Kidney epithelial cell (primary cell): ENCODE data around the gene HS3ST6. TPM values are rescaled to one million over a fixed set of nuclear protein-coding genes. Genes with fewer than 3 reads are reported as not detected.
"Not testable (repeated sequence)": the region's sequence is repeated elsewhere in the genome, so short reads cannot be mapped to it uniquely, and the experiment has no call there.

Experiments used
- DNase-seq: peaks from one replicate; pipeline ENCODE4 v3.0.0-alpha.2; 2010; ENCODE audit warnings: low read depth
- H3K27me3 ChIP-seq: 2 replicates; pipeline ENCODE4 v1.6.0; 2011; ENCODE audit warnings: low read length; ENCODE audit not compliant: control insufficient read depth, insufficient read depth
- H3K36me3 ChIP-seq: 2 replicates; pipeline ENCODE4 v1.5.1; 2011; ENCODE audit warnings: low read length; ENCODE audit not compliant: control insufficient read depth, insufficient read depth
- H3K4me3 ChIP-seq: 2 replicates; pipeline ENCODE4 v1.5.1; 2011; ENCODE audit warnings: low read depth, mild to moderate bottlenecking, control low read depth, low read length
- total RNA-seq: library from RNA; depleted of rRNA; stranded (reverse); fragments of >200 nt; gene quantifications from 2 replicates; pipeline ENCODE4 v1.2.3, GENCODE V29; 2015
- TF ChIP-seq, protein P1 (sequence below): IDR thresholded peaks from 2 replicates; pipeline ENCODE4 v1.5.1; 2011; ENCODE audit warnings: mild to moderate bottlenecking, moderate library complexity, low read length, control low read depth, inconsistent platforms; ENCODE audit not compliant: insufficient read depth, poor library complexity, severe bottlenecking

Gene HS3ST6
- 0.89 and 0.92 TPM in 2 replicates for total RNA-seq

- Histone ChIP-seq H3K36me3 (no peaks in the 10 kb centered on the region), H3K27me3 (peaks cover 84% of the 10 kb centered on the region), H3K4me3 (no peak within 1 kb of the TSS)
- TF ChIP-seq, protein P1, sequence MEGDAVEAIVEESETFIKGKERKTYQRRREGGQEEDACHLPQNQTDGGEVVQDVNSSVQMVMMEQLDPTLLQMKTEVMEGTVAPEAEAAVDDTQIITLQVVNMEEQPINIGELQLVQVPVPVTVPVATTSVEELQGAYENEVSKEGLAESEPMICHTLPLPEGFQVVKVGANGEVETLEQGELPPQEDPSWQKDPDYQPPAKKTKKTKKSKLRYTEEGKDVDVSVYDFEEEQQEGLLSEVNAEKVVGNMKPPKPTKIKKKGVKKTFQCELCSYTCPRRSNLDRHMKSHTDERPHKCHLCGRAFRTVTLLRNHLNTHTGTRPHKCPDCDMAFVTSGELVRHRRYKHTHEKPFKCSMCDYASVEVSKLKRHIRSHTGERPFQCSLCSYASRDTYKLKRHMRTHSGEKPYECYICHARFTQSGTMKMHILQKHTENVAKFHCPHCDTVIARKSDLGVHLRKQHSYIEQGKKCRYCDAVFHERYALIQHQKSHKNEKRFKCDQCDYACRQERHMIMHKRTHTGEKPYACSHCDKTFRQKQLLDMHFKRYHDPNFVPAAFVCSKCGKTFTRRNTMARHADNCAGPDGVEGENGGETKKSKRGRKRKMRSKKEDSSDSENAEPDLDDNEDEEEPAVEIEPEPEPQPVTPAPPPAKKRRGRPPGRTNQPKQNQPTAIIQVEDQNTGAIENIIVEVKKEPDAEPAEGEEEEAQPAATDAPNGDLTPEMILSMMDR = no peak
- no peak for DNase-seq
These were observed at the start of gene HS3ST6 for GRCh38 chr16:1918351-1919326. Gene HS3ST6, minus strand, starts transcription at chr16:1918415. Its CDS starts 92 bp downstream, at chr16:1918323.

GRCh38 chr16:1966460-1966859 lies 48.2 kb upstream of the HS3ST6 start, which contains the start of gene RNF151:
Gene RNF151, plus strand, starts transcription at chr16:1966856. Its CDS starts 26 bp downstream, at chr16:1966882.
- TF ChIP-seq, protein P1 = no peak
- H3K36me3 ChIP-seq = peaks cover 2% of the 10 kb centered on the region
- peak within 1 kb of the TSS; percentile 81 for H3K4me3 ChIP-seq
- no peak for DNase-seq
- H3K27me3 ChIP-seq = no peaks in the 10 kb centered on the region

GRCh38 chr16:1965396-1966001 lies 47.3 kb upstream of the HS3ST6 start:
- TF ChIP-seq, protein P1 = no peak
- DNase-seq = no peak

DNA sequence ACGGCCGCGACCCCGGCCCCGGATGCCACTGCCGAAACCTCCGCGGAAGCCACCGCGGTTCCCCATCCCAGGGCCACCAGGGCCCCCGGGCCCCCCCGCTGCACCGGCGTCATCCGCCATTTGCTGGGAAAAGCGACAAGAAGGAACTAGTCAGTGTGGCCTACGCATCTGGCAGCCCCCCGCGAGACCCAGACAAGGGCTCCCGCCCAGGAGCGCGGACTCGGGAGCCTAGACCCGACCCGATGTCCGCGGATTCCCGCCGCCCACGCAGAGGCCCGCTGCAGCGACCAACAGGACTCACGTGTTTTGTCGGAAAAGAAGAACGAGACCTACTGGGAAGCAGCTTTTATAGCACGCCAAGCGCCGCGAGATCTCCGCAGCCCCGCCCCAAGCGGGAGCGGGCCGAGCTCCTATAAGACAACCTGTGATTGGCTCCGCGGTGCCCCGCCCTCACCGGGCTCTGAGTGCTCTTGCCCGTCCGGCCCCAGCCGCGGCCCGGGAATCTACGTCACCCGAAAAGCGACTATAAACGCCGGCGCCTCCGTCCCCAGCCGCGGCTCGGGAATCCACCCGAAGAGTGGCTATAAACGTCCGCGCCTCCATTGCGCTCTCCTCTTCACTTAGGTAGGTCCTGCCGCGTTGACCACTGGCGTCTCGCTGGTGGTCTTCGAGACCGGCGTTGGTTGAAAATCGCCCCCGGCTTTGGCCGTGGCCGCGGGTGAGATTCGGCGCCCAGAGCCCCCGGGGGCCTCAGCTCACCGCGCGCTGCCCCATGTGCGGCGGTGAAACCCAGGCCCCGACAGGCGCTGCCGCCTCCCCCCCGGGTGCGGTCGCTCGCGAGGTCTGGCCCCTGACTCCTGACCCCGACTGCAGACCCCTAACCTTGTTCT lies 46.5 kb upstream of the HS3ST6 start, which contains the start of gene RPS2:
RPS2 (minus strand) TSS at position 321 of the 890 bp plus-strand sequence; CDS start at position 120, 201 bp downstream.
- DNase-seq = peak; percentile 91
- TF ChIP-seq, protein P1 = no peak
- Histone ChIP-seq H3K27me3 (no peaks in the 10 kb centered on the region), H3K36me3 (peaks cover 2% of the 10 kb centered on the region), H3K4me3 (peak within 1 kb of the TSS; percentile 81)

More at GRCh38 chr16:1965396-1966001, 47.3 kb upstream of the HS3ST6 start:
- Histone ChIP-seq H3K27me3 (no peaks in the 10 kb centered on the region), H3K36me3 (peaks cover 2% of the 10 kb centered on the region), H3K4me3 (peak overlapping the region; percentile 81)

GRCh38 chr16:1963806-1964505 lies 45.7 kb upstream of the HS3ST6 start:
- Histone ChIP-seq H3K27me3 (no peaks in the 10 kb centered on the region), H3K4me3 (peak overlapping the region; percentile 75), H3K36me3 (peaks cover 2% of the 10 kb centered on the region)
- TF ChIP-seq, protein P1 = peak; percentile 13
- DNase-seq = no peak

DNA sequence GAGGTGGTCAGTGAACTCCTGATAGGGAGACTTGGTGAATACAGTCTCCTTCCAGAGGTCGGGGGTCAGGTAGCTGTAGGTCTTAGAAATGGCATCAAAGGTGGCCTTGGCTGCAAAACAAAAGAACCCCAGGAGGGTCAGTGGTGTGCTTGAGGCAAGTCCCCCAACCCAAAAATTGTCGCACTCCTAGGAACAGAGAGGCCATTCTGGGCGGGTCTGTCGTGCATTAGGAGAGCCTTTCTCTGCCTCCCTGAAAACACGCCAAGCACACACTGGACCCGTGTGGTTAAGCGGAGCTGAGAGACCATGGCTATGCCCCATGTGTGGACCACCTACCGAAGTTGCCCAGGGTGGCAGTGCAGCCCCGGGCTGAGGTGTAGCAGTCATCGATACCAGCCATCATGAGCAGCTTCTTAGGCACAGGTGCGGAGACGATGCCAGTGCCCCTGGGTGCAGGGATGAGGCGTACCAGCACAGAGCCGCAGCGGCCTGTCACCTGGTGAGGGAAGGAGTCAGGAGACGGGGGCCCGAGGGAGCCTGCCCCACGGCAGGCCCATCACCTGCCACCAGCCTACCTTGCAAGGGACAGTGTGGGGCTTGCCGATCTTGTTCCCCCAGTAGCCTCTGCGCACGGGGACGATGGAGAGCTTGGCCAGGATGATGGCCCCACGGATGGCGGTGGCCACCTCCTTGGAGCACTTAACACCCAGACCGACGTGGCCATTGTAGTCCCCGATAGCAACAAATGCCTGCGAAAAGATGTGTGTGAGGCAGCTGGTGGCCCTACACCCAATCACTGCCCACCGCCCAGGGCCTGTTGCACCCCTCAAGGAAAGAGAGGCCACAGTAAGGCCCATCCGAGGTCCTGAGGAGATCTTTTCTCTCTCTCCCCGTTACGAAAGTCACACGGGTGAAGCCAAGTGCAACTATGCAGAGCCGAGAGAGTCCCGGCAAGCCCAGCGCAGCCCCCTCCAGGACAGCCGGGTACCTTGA lies 44.2 kb upstream of the HS3ST6 start:
- not testable (repeated sequence) for H3K36me3 ChIP-seq, DNase-seq, H3K27me3 ChIP-seq
- H3K4me3 ChIP-seq = peak overlapping the region; percentile 75
